SJCRH30 (cell line): ENCODE results near the gene SCN4B. TPM values are rescaled to one million over a fixed set of nuclear protein-coding genes. Genes with fewer than 3 reads are reported as not detected.

Source experiments
- DNase-seq, 2 experiments: peaks; one replicate each; pipeline ENCODE4 v3.0.0-alpha.2; 2015 to 2020
- H3K27ac ChIP-seq: fragments of 250-450 bp; sonication (Bioruptor Pico); 2 replicates; pipeline ENCODE4 v1.5.1; 2020; ENCODE audit warnings: mild to moderate bottlenecking, moderate library complexity
- H3K27me3 ChIP-seq: fragments of 250-450 bp; sonication (Bioruptor Pico); 2 replicates; pipeline ENCODE4 v1.5.1; 2020; ENCODE audit warnings: mild to moderate bottlenecking, moderate library complexity
- H3K36me3 ChIP-seq: fragments of 250-450 bp; sonication (Bioruptor Pico); 2 replicates; pipeline ENCODE4 v1.5.1; 2020; ENCODE audit warnings: mild to moderate bottlenecking, moderate library complexity
- H3K4me1 ChIP-seq: fragments of 250-450 bp; sonication (Bioruptor Pico); 2 replicates; pipeline ENCODE4 v1.5.1; 2020; ENCODE audit warnings: mild to moderate bottlenecking, moderate library complexity
- H3K4me3 ChIP-seq: fragments of 250-450 bp; sonication (Bioruptor Pico); 2 replicates; pipeline ENCODE4 v1.5.1; 2020; ENCODE audit warnings: mild to moderate bottlenecking, moderate library complexity
- H3K9me3 ChIP-seq: fragments of 250-450 bp; sonication (Bioruptor Pico); replicated peaks from 2 replicates; pipeline ENCODE4 v1.5.1; 2020; ENCODE audit warnings: mild to moderate bottlenecking, moderate library complexity
- total RNA-seq: library from RNA; depleted of rRNA; stranded (reverse); fragments of >200 nt; shearing (Covaris generic); gene quantifications from 2 replicates; pipeline ENCODE4 v1.2.3, GENCODE V29; 2014

Gene SCN4B
- total RNA-seq, 1 experiment from 2014 or later: not detected

DNA sequence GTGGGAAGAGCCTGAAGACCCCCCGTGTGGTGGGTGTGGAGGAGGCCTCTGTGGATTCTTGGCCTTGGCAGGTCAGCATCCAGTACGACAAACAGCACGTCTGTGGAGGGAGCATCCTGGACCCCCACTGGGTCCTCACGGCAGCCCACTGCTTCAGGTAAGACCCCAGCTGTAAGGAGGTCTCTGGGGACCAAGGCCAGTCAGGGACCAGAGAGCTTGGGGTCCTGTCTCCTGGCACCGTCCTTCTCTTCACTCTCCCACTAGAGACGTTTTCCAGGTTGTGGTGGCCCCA, 40.9 kb downstream of the SCN4B start:
- Histone ChIP-seq H3K27ac (no peak overlapping the region), H3K9me3 (no peaks in the 10 kb centered on the region), H3K27me3 (no peaks in the 10 kb centered on the region), H3K4me3 (no peak overlapping the region), H3K4me1 (no peaks in the 10 kb centered on the region), H3K36me3 (no peaks in the 10 kb centered on the region)
- no peak for DNase-seq

GRCh38 chr11:118111019-118111743, 41.4 kb downstream of the SCN4B start:
- Histone ChIP-seq H3K27me3 (no peaks in the 10 kb centered on the region), H3K27ac (no peak overlapping the region), H3K4me1 (no peaks in the 10 kb centered on the region), H3K9me3 (no peaks in the 10 kb centered on the region), H3K4me3 (no peak overlapping the region), H3K36me3 (no peaks in the 10 kb centered on the region)
- no peak for DNase-seq

GRCh38 chr11:118109231-118109630, 43.4 kb downstream of the SCN4B start:
- H3K27me3 ChIP-seq: no peaks in the 10 kb centered on the region
- no peaks in the 10 kb centered on the region for H3K9me3 ChIP-seq
- H3K4me3 ChIP-seq: no peak overlapping the region
- DNase-seq: no peak
- H3K27ac ChIP-seq: no peak overlapping the region
- H3K36me3 ChIP-seq: no peaks in the 10 kb centered on the region
- H3K4me1 ChIP-seq: no peaks in the 10 kb centered on the region

- Histone ChIP-seq H3K9me3 (no peaks in the 10 kb centered on the region), H3K27ac (no peak overlapping the region), H3K36me3 (no peaks in the 10 kb centered on the region), H3K4me1 (no peaks in the 10 kb centered on the region), H3K4me3 (no peak overlapping the region), H3K27me3 (no peaks in the 10 kb centered on the region)
- no peak for DNase-seq
Measured at GRCh38 chr11:118108513-118108912, 44.1 kb downstream of the SCN4B start.

GRCh38 chr11:118106789-118107335, 45.8 kb downstream of the SCN4B start:
- Histone ChIP-seq H3K27ac (no peak overlapping the region), H3K4me1 (no peaks in the 10 kb centered on the region), H3K36me3 (no peaks in the 10 kb centered on the region), H3K4me3 (no peak overlapping the region), H3K27me3 (no peaks in the 10 kb centered on the region), H3K9me3 (no peaks in the 10 kb centered on the region)
- no peak for DNase-seq

DNA sequence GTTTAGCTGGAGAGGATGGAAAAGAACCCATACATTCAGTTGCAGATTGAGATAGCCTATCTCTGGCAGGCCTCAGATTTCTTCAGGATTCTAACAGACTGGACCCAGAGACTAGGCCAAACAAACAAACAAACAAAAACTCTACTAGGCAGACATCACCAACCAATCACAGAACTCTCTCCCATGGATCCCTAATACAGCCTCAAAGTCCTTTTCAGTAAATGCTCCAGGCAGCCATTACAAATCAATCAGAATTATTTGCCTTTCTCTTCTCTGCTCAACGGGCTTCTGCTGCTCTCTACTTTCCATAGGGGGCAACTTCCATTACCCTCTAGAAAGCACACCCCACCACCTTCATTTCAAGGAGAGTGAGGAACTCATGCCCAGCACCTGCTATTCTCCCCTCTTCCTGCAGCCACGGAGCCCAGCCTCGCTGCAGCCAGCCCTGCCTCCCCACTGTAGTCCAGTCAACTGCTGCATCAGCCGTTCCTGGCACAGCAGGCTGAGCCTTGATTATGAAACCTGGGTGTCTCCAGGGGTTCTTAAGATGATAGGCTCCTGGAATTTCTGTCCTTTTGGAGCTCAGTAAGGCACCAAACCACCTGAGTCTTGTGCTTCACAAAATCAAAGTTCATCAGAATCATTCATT, 46.8 kb downstream of the SCN4B start:
- DNase-seq: no peak
- H3K4me3 ChIP-seq: no peak overlapping the region
- H3K4me1 ChIP-seq: no peaks in the 10 kb centered on the region
- H3K9me3 ChIP-seq: no peaks in the 10 kb centered on the region
- no peaks in the 10 kb centered on the region for H3K36me3 ChIP-seq
- H3K27ac ChIP-seq: no peak overlapping the region
- H3K27me3 ChIP-seq: no peaks in the 10 kb centered on the region

DNA sequence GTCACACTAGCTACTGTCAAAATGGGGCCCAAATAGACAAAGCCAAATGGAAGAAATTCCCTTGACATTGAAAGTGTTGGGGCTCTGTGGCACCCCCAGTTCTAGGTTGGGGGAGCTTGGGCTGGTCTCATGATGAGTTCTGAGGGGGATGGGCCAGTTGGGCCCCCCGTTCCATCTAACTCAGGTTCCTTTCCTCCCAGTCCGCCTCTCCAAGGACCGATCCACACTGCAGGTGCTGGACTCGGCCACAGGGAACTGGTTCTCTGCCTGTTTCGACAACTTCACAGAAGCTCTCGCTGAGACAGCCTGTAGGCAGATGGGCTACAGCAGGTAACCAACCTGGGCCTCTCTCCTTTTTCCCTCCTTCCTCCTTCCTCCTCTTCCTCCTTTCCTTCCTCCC, 48.1 kb downstream of the SCN4B start:
- Histone ChIP-seq H3K36me3 (no peaks in the 10 kb centered on the region), H3K4me3 (no peak overlapping the region), H3K9me3 (no peaks in the 10 kb centered on the region), H3K27me3 (no peaks in the 10 kb centered on the region), H3K27ac (no peak overlapping the region), H3K4me1 (no peaks in the 10 kb centered on the region)
- no peak for DNase-seq

- H3K27ac ChIP-seq: no peak overlapping the region
- no peaks in the 10 kb centered on the region for H3K27me3 ChIP-seq
- no peaks in the 10 kb centered on the region for H3K4me1 ChIP-seq
- H3K36me3 ChIP-seq: no peaks in the 10 kb centered on the region
- no peak for DNase-seq
- no peaks in the 10 kb centered on the region for H3K9me3 ChIP-seq
- no peak overlapping the region for H3K4me3 ChIP-seq
Measured at GRCh38 chr11:118102721-118103261, 49.8 kb downstream of the SCN4B start.

GRCh38 chr11:118100691-118101232, 51.9 kb downstream of the SCN4B start:
- Histone ChIP-seq H3K9me3 (no peaks in the 10 kb centered on the region), H3K27me3 (no peaks in the 10 kb centered on the region), H3K36me3 (no peaks in the 10 kb centered on the region), H3K4me3 (no peak overlapping the region), H3K4me1 (no peaks in the 10 kb centered on the region), H3K27ac (no peak overlapping the region)
- DNase-seq: no peak

GRCh38 chr11:118099838-118100556, 52.6 kb downstream of the SCN4B start:
- no peak for DNase-seq
- no peak overlapping the region for H3K4me3 ChIP-seq
- no peak overlapping the region for H3K27ac ChIP-seq

DNA sequence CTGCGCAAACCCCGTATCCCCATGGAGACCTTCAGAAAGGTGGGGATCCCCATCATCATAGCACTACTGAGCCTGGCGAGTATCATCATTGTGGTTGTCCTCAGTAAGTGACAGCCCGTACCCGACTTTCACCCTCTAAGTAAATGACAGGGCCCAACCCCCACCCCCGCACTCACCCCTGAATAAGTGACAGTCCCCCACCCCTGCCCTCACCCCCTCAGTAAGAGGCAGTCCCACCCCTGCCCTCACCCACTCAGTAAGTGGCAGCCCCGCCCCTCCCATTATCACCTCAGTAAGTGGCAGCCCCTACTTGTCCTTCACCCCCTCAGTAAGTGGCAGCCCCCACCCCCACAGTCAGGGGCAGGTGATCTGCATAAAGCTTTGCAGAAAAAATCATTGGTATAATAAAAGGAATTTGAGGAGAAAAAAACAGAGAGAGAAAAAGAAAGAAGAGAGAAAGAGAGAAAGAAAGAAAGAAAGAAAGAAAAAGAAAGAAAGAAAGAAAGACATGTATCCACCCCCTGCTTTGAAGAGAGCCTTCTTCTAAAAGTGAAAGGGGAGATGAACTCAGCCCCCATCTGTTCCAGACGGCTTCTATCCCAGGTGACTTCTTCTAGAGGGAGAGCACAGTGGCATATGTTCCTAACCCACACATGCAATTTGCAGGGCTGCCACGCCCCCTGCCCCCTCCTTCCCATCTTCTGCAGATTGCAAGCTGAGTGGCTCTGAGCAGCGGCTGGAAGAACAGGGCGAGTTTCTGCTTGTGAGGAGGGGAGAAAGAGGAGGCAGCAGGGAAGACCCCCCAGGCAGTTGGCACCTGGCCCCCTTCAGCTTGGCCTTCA, 53.4 kb downstream of the SCN4B start:
- H3K9me3 ChIP-seq: no peaks in the 10 kb centered on the region
- no peak overlapping the region for H3K27ac ChIP-seq
- no peaks in the 10 kb centered on the region for H3K4me1 ChIP-seq
- no peak overlapping the region for H3K4me3 ChIP-seq
- DNase-seq: no peak
- no peaks in the 10 kb centered on the region for H3K36me3 ChIP-seq
- no peaks in the 10 kb centered on the region for H3K27me3 ChIP-seq

More at GRCh38 chr11:118099838-118100556, 52.6 kb downstream of the SCN4B start:
- Histone ChIP-seq H3K36me3 (no peaks in the 10 kb centered on the region), H3K4me1 (no peaks in the 10 kb centered on the region), H3K27me3 (no peaks in the 10 kb centered on the region), H3K9me3 (no peaks in the 10 kb centered on the region)

DNA sequence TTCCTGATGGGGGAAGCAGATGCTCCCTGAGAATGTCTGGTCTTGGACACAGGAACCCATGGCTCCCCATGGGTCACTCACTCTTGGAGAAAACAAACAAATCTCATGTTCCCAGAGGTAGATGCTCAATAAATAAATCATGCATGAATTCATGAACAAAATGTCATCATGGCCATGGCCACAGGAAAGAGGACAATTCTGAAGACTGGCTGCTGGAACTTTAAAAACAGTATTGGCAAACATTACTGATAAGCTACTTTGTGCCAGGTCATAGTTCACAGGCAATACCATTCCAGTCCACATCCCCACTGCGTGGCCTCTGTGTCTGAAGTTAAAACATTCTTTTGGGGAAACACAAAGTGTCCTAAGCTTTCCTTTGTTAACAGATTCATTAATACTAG, 56.7 kb downstream of the SCN4B start:
- DNase-seq: no peak
- Histone ChIP-seq H3K9me3 (no peaks in the 10 kb centered on the region), H3K36me3 (no peaks in the 10 kb centered on the region), H3K4me1 (no peaks in the 10 kb centered on the region), H3K27me3 (no peaks in the 10 kb centered on the region), H3K4me3 (no peak overlapping the region), H3K27ac (no peak overlapping the region)

- H3K36me3 ChIP-seq: no peaks in the 10 kb centered on the region
- H3K4me1 ChIP-seq: no peaks in the 10 kb centered on the region
- no peak for DNase-seq
- no peak overlapping the region for H3K4me3 ChIP-seq
- no peaks in the 10 kb centered on the region for H3K27me3 ChIP-seq
- no peak overlapping the region for H3K27ac ChIP-seq
- no peaks in the 10 kb centered on the region for H3K9me3 ChIP-seq
Measured at GRCh38 chr11:118095493-118095892, 57.1 kb downstream of the SCN4B start.

DNA sequence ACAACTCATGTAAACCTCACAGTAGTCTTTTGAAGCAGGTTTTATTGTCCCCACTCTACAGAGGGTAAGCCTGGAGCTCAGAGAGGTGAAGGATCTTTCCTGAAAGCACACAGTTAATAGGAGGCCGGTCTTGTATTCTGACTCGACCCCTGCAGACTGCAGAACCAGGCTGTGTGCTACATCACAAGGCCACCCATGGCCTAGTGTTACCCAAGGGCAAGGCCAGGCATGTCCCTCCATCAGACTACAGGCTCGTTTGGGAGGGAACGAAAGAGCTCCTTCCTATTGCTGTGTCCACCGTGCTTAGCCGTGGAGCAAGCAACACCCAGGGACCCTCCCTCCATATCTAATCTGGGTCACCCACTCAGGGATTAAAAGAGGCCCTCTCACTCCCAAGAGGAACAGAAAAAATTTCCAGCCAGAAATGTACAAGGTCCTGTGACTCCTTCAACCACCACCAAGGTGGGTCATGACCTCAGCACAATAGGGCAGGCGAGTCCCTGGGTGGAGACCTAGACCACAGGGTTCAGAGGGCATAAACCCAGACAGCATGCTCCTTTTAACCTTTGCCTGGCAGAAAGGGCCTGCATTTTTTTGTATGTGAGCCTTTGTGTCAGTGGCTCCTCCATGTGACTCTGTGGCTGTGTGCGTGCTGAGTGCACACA, 59.6 kb downstream of the SCN4B start:
- Histone ChIP-seq H3K36me3 (no peaks in the 10 kb centered on the region), H3K4me3 (no peak overlapping the region), H3K9me3 (no peaks in the 10 kb centered on the region), H3K27ac (no peak overlapping the region), H3K4me1 (no peaks in the 10 kb centered on the region), H3K27me3 (no peaks in the 10 kb centered on the region)
- DNase-seq: no peak
